GM12801 (cell line): Measurements from ENCODE around the gene EHD1.

ENCODE experiments used
- CTCF ChIP-seq: IDR thresholded peaks from one replicate; pipeline ENCODE4 v1.5.1; 2011; ENCODE audit warnings: control low read depth; ENCODE audit not compliant: insufficient read length; ENCODE audit errors: extremely low read depth

The EHD1 gene

DNA sequence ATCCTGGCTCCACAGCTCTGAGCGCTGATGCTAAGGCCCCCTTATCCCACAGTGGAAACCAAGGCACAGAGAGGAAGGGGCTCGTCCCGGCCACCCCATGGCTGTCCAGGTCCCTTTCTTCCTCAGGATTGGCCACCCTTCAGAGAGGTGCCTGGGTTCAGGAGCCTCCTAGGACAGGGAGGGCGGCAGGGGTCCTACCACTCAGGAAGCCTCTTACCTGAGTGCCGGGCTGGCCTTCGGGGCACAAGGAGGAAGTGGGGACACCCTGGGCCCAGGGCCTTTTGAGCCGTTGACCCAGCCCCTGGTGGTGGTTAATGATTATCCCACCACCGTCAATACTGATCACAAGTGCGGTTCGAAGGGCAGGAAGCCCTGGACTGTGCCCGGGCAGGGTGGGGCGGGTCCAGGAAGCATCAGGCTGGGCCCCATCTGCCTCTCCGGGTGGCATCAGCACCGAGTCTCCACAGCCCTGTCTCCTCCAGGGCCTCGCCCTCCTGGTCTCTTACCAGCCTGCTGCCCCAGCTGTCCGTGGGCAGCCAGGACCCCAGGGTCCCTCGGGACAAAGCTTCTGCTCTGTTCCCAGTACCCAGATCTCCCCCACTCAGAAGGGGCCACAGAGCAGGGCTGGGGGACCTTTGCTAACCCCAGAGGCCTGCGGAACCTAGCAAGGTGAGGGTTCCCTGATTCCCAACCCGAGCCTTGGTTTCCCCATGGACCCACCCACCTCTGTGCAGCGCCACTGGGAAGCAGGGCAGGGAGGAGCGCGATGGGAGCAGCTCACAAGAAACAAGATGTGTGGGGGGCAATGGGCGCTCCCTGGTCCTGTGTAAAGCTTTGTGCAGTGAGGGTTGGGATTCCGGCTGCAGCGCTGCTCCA is 15.0 kb upstream of the EHD1 start:
- TF ChIP-seq CTCF, result no peak

GRCh38 chr11:64892838-64893193 is 14.4 kb upstream of the EHD1 start:
- TF ChIP-seq CTCF, result no peak

- TF ChIP-seq CTCF, result no peak
Measured at GRCh38 chr11:64892411-64892831, 14.0 kb upstream of the EHD1 start.

DNA sequence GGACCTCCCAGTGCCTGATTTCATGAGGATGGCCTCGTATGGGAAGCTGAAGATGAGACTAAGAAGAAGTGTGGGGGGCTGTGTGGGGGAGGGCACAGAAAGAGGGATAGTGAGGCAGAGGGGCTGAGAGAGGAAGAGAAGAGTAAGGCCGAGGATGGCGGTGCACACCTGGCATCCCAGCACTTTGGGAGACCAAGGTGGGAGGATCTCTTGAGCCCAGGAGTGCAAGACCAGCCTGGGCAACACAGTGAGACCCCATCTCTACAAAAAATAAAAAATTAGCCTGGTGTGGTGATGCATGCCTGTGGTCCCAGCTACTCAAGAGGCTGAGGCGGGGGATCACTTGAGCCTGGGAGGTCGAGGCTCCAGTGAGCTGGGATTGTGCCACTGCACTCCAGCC is 13.5 kb upstream of the EHD1 start:
- TF ChIP-seq CTCF, result no peak

- no peak for TF ChIP-seq CTCF
Measured at GRCh38 chr11:64891215-64891848, 12.9 kb upstream of the EHD1 start.

DNA sequence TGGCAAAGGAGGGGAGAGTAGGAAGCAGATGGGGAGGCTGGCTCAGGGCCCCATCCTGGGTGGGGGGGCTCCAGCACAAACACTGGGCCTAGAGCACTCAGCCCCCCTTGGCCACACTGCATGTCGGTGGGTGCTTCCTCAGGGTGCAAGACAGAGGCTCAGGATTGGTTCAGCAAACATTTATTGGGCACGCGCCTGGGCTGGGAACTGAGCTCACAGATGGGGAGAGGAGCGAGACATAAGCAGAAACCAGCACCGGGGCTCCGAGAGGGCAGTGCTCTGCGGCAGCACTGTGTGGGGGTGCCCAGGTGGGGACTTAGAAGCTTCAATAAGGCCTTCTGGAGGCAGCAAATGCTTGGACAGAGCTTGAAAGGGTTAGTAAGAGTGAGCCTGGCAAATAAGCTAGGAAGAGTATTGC is 12.1 kb upstream of the EHD1 start:
- TF ChIP-seq CTCF, result no peak

GRCh38 chr11:64888729-64889511 is 10.5 kb upstream of the EHD1 start:
- no peak for TF ChIP-seq CTCF
